Fibroblast of mammary gland (primary cell): ENCODE results near the gene HPCAL1.

Source experiments
- DNase-seq: peaks from one replicate; pipeline ENCODE4 v3.0.0-alpha.2; 2010; ENCODE audit warnings: low read depth
- H3K4me3 ChIP-seq: 2 replicates; pipeline ENCODE4 v1.5.1; 2011; ENCODE audit warnings: low read depth, mild to moderate bottlenecking, low read length, moderate library complexity; ENCODE audit not compliant: control insufficient read depth
- TF ChIP-seq, protein P1 (sequence below): conservative IDR thresholded peaks from 2 replicates; pipeline ENCODE4 v1.5.1; 2011; ENCODE audit warnings: low read depth, low read length, inconsistent platforms; ENCODE audit not compliant: control insufficient read depth, insufficient read depth

The HPCAL1 gene

GRCh38 chr2:10370895-10371294 is 68.2 kb downstream of the HPCAL1 start:
- TF ChIP-seq, protein P1, sequence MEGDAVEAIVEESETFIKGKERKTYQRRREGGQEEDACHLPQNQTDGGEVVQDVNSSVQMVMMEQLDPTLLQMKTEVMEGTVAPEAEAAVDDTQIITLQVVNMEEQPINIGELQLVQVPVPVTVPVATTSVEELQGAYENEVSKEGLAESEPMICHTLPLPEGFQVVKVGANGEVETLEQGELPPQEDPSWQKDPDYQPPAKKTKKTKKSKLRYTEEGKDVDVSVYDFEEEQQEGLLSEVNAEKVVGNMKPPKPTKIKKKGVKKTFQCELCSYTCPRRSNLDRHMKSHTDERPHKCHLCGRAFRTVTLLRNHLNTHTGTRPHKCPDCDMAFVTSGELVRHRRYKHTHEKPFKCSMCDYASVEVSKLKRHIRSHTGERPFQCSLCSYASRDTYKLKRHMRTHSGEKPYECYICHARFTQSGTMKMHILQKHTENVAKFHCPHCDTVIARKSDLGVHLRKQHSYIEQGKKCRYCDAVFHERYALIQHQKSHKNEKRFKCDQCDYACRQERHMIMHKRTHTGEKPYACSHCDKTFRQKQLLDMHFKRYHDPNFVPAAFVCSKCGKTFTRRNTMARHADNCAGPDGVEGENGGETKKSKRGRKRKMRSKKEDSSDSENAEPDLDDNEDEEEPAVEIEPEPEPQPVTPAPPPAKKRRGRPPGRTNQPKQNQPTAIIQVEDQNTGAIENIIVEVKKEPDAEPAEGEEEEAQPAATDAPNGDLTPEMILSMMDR, result no peak
- DNase-seq, result no peak
- no peak overlapping the region for H3K4me3 ChIP-seq

- DNase-seq, result no peak
- TF ChIP-seq, protein P1, result no peak
- H3K4me3 ChIP-seq, result no peak overlapping the region
These were observed 68.9 kb downstream of the HPCAL1 start for GRCh38 chr2:10371441-10372196.

- no peak overlapping the region for H3K4me3 ChIP-seq
- TF ChIP-seq, protein P1, result no peak
- no peak for DNase-seq
These were observed 69.6 kb downstream of the HPCAL1 start for GRCh38 chr2:10372203-10372861.

- TF ChIP-seq, protein P1, result no peak
- no peak for DNase-seq
- H3K4me3 ChIP-seq, result no peak overlapping the region
These were observed 70.1 kb downstream of the HPCAL1 start for GRCh38 chr2:10372862-10373240.

DNA sequence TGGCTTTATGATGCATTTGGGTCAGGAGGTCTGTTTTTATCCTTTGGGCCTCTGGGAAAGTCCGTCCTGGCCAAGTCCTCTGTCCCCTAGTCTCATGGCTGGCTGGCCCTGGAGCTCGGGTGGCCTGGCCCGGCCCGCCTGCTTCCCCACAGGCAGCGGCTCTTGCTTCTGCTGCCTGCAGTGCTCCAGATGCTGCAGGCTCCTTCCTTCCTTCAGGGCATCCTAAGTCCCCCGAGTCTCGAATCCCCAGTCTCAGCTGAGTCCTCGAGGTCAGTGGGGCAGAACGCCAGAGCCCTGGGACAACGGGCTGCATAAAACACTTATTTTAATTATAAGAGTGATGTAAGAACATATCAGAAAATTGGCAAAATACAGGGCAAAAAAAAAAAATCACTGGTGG is 71.2 kb downstream of the HPCAL1 start:
- H3K4me3 ChIP-seq, result no peak overlapping the region
- no peak for DNase-seq
- TF ChIP-seq, protein P1, result no peak

DNA sequence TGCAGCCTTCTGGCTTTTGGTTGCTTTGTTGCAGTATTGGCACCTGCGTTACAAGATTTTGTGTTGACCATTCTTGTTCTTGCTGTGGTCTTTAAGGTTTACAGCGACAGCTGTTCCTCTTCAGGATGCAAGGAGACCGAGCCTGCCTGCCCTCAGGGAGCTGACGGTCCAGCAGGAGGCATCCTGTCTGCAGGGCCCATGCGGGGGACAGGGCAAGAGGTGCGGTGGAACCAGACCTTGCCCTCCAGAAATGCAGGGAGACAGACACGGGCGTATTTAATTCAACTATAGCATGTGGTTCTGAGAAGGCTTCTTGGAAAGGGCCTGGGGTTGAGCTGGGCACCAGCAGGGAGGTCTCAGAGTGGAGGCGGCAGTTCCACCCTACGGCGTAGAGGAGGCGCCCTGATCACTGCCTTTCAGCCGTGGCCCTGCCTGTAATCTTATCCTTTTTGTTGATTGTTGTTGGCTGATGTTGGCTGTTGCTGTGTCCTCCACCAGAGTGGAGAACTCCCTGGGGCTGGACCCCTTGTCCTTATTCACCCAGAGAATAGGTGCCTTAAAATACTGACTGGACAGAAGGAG is 71.7 kb downstream of the HPCAL1 start:
- no peak overlapping the region for H3K4me3 ChIP-seq
- no peak for DNase-seq
- TF ChIP-seq, protein P1, result no peak
